GM18498 (cell line): ENCODE results near the gene MAST4.

Experiments
- ATAC-seq: cut with Tn5 transposase; IDR thresholded peaks from one replicate; pipeline ENCODE4 v1.9.1; 2021; ENCODE audit warnings: mild to moderate bottlenecking, moderate library complexity; ENCODE audit not compliant: unreplicated experiment

The MAST4 gene

DNA sequence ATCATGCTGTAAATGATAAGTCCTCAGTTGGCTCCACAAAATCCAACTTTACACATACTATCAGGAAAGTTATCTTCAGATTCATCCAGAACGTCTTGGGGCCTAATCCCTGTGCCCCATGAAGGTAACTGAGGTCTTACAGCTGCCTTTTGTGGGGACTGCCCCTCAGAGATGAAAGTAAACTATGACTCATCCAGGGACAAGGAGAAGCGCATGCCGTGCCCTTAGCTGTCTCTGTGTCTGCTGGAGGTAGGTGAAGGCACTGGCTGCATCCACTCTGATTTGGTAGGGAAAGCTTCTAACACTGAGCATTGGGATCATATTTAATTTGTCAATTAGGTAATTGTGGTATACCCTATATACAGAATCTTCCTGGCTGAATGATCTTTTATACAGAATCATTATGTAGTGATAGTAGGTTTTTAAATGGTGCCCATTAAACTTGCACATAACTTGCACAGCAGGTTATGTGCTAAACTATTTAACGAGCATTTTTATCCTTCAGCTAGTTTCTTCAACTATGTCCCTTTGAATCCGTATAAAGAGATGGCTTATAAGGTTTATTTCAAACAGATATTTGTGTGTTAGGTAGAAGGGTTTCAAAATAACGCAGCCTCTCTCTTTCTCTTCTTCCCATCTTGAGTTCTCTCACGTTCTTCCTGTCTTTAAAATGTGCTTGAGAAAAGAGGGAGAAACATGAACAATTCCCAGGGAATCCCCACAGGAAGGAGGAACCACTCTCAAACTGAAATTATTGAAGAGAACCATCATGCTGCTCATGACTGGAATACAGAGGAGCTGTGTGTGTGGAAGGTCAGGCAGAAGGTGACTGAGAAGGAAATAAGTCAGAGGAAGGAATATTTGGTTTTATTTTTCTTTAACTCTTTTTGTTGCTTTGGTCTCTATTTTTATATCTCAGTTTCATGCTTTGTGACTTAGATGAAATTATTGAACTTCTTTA lies 349.5 kb downstream of the MAST4 start:
- ATAC-seq = peak; percentile 87

DNA sequence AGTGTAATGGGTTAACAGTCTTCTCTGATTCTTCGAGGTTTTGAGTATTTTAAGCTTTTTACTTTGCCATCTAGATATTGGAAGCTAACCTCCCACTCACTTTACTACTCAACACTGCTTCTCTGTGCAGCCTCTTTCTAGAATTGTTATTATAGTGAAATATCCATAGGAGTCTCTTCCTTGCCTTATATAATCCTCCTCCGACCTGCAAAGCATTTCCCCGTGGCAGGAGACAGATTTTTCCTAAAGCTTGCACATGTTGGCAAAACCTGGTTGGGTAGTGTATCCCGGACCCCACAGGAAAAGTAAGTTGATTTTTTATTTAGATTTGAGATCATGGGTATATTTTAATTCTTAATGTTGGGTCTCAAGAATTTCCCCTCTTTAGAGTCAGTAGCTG lies 351.3 kb downstream of the MAST4 start:
- no peak for ATAC-seq

DNA sequence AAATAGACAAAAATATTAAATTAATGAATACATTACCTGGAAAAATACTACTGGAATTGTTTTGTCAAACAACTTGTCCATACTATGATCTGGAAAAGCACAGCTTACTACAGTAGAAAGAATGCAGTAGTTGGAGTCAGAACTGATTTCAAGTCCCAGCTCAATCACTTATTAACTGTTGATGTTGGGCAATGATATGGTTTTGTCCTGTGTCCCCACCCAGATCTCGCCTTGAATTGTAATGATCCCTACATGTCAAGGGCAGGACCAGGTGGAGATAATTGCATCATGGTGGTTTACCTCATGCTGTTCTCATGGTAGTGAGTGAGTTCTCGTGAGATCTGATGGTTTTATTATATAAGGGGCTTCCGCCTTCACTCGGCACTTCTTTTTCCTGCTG lies 352.9 kb downstream of the MAST4 start:
- ATAC-seq = no peak

DNA sequence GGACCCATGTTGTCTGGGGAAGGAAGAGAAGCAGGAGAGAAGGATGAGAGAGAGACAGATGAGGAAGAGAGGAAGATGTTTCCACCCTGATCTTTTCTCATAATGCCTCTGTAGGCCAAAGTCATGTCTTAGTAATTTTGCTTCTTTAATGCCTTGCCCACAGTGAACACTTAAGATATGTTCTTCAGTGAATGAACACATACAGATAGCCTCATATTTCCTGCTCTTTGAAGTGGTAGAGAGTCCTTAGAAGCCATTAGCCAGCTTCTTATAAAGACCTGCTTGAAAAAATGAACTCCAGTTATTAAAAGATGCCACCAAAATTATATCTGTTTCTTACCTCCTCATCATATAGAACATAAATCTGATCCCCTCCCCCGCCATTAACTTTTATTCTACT lies 356.0 kb downstream of the MAST4 start:
- no peak for ATAC-seq

DNA sequence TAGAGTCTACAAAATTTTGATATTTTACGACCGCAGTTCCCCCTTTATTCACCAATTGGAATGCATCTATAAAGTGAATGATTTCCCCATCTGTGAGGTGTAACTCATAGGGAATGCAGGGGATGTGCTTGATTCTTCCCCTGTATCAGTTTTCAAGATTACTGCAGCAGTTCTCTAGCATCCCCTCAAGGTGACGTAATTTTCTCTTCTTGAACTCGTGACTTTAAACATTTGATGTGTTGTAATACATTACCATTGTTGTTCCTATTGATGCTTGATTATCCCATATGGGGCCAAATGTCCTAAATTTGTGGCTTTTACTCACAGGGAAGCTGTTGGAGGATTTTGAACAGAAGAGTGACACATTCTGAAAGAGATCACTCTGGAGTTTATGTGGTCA lies 360.2 kb downstream of the MAST4 start:
- no peak for ATAC-seq

DNA sequence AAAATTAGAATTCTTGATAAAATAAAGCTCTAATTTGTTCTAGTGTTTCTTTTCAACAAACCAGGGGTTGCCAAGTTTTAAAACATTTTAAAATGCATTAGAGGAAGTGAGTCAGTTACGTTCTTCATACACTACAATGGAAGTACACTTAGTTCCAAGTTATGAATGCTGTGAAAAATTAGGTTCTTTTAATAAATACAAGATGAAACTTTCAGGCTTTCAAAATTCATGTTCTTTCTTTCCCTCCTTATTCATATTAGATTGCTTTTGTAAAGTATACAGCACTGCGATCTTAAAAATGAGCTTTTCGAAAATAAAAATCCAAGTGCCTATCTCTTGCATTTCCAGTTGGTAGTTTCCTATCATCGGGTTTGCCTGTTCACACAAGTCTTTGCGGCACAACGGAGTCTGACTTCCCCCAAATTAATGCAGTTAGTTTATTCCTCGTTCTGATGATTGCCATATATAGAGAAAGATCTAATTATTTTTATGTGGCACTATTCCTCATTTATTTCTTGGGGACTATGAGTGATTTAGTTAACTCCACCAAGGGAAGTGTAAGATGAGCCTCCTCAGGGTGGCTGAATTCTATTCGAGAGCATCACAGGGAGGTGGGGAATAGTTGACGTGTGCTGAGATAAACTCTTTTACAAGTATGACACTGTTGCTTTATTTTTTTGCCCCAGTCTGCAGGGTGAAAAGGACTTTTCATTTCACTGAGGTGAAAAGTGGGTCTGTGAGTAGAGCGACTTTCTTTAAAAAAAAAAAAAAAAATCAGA lies 362.2 kb downstream of the MAST4 start:
- ATAC-seq = no peak

DNA sequence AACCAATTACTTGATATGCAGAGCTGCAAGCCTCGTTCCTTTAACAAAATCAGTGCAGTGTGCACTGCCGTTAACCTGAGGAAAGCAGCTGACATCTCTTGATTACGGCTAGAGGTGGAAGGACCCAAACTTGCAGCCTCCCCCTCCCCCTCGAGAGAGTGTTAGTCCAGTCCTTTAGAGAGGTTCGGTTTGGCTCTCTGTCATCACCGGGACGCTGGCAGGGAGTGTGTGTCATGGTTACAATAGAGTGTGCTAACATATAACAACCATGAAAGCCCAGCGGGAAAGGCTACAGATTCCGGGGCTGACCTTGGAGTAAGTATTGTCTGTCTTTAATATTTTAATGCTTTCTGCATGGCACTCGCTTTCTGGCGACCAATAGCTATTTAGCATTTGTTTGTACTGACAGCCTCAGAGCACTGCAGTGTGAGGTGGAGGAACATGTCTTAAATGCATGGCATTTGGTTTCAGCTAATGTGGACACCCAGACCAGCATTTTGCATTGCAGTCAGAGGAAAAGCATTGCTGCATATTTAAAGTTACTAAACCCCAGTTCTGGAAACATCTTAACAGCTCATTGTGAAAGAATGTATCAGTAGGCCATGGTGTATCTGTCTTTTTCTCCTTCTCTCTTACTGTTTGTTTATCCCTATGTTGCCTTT lies 362.9 kb downstream of the MAST4 start:
- no peak for ATAC-seq

DNA sequence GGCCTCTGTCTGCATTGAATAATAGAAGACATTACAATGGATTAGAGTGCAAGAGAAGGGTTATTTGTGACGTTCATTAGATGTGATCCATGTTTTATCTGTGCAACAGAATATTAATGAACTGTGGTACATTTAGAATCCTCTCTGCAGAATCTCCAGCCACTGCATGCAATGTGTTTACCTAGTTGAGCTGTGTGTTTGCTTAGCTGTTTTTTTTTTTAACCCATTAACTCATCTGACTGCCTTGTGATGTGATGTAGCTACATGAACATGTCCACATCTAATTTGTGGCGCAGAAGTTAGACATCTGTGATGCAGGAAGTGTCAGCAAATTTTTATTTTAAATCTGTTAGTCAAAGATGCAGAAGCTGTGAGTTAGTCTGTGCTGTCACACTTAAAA lies 363.5 kb downstream of the MAST4 start:
- no peak for ATAC-seq

DNA sequence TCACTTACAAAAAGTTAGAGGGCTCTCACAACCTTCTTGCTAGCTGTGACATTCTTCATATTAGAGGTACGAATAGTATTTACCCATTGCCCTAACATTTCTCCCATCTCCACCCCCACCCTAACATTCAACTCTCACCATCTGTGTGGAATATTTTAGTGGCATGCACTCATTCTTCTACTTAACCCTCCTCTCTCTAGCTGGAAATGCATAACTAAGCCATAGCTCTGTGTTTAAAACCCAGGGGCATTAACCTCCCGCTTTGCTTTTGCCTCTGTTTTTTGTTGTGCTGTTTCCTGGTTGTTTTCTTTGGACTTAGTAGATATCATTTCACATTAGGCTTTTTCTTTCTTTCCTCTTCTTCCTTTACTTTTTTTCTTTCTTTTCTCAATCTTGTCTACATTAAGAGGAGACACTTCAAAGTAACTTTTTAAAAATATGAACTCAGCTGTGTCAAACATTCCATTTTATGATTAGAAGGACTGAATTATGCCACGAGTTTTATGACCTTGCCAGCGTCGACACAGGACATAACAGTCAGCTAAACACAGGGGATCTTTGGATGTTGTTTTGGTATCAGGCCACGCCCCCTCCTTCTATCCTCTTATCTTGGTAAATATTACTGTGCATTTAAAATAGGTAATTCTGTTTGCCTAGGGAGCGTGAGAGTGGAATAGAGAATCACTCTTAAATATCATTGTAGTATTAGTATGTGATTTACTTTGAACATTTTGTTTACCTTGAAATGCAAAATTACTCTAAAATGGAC lies 364.4 kb downstream of the MAST4 start:
- ATAC-seq = no peak

DNA sequence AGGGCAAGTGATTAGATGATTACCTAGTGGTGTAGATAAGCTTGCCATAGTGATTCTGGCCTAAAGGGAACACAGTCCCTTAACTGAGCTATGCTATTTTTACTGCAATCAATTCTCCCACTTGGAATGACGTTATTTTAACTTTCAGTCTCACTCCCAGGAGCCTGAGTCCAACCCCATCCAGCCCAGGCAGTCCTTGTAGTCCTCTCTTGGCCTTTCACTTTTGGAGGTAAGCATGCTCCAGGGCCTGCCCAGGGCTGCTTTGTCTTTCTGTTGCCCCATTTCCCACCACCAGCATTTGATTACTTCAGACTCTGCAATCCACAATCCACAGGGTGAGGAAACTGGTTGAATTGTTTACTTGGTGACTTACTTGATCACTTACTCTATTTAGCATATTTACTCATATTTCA lies 367.4 kb downstream of the MAST4 start:
- ATAC-seq = no peak

DNA sequence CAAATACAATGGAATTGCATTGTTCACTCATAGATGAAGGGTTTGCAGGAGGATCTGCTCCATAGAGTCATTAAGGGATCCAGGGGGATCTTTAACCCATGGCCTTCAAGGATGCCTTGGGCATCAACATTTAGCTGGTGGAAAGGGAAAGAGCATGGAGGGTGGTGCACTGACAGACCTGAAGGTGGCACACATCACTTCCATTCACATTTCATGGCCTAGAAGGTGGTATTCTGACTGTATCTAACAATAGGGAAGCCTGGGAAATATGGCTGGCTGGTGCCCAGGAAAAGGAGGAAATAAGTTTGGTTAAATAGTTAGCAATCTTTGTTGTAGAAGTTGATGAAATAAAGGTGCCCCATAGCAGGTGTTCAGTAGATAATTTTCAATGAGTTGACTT lies 370.2 kb downstream of the MAST4 start:
- ATAC-seq = no peak

DNA sequence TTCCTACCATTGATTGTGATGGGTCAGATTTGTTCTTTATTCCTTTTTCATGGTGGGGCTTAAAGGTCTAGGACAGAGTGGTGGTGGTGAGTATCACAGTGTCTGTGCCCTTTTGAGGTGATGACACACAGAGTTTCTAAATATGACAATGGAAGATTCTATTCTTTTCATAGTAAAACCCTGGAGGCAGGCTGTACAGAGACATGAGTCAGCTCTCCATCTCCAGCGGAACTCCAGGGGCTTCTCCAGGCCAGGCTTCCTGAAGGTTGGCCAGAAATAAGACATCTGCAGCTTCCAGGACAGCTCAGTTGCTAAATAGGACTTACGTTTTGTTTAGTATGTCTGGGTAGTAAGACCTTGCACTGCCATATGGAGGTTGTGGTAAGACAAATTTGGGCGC lies 370.9 kb downstream of the MAST4 start:
- no peak for ATAC-seq

DNA sequence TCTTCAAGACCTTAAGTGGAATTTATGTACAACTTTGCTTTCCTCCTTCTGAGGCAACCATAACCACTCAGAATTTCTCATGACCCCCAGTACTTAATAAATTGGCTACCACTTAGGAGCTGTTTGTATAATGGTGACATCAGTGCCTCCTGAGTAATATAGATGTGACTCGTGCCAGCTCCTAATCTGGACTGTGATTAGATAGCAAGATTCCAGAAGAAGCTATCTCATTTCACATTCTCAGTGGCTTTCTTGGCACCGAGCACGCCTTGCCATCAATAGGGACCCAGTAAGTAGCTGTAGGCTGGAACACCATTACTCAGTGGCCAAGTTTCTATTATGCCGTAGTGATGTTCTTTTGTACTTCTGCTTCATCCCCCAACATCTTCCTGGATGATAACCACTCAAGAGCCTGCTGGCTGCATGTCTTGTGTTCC lies 371.7 kb downstream of the MAST4 start:
- ATAC-seq = no peak

DNA sequence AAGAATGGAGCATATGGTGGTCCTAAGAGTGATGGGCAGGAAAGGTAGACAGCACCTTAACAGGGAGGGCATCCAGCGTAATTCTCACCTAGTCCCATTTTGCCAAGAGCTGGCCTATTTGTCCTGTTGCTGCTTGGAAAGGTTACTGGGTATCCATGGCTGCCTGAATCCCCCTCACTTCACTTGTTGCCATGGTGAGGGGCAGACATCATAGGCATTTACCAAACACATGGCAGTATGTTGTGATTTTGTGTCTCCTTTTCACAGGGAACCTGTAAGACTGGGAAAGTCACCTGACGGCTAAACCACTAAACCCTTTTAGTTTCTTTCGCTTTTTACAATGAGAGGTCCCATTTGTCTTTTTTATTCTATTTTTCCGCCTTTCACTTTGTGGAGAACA lies 373.3 kb downstream of the MAST4 start:
- no peak for ATAC-seq

DNA sequence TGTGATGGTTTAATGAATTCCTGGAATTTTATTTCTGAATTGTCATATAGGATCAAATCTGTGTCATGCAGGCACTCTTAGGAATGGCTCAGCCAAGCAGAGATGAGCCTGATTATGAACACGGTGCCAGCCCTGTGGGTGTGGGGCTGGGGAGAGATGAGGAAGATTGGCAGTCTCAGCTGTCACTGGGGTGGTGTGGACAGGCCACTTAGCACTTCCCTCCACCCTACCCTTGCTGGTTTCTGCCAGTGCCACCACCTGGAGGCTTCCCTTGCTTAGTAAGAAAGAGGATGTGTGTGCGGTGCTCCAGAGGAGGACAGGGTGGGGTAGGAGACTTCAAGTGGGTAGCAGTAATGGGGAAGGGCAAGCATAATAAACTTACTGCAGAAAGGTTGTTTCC lies 373.8 kb downstream of the MAST4 start:
- no peak for ATAC-seq

DNA sequence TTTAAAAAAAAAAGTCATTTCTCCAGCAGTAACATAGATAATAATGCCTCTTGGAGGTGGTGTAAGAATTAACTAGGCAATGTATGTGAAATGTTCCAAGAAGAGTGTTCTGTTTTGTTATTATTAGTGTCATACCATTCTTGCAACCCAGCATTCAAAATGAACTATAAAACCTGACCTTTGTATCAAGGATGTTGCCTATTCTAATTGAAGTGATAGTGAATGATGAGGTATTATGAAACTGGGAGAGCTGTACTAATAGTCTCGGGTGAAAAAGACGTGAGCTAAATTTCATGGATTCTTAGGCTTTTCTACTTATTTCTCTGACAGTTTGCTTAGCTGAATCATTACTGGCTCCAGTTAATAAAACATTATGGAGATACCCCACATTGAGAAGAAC lies 375.8 kb downstream of the MAST4 start:
- no peak for ATAC-seq

DNA sequence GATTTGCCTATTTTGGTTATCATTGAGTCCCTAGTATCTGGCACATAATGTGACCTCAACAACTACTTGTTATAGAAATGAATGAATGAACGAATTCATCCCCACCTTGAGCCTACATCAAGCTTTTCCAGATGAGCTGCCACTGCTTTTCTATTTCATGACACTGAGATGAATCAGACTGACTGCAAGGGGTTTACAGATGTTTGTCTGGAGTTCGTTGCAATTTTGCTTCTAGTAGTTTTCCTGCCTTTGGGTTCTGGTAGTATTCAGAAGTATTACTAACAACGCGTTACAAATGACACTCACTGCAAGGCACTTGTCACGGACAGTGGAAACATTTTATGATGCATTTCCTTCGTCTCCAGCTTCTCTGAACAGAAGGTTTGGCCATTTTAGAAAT lies 378.1 kb downstream of the MAST4 start:
- no peak for ATAC-seq

DNA sequence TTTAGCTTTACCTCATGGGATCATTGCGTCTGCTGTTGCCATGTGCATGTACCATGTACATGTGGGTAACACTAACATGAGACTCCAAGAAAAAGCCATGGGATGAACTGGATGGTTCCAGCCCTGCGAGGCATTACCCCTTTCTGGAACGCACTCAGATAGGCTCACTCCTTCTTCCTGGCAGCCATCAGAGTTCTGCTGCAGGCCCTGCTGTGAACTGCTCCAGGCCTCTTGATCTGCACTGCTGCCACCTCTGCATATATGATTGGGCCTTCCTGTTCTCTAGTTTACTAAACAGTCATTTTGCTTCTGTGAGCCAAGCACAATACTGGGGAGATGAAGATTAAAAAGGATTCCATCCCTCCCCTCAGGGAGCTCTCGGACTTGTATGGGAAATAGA lies 379.9 kb downstream of the MAST4 start:
- ATAC-seq = no peak

DNA sequence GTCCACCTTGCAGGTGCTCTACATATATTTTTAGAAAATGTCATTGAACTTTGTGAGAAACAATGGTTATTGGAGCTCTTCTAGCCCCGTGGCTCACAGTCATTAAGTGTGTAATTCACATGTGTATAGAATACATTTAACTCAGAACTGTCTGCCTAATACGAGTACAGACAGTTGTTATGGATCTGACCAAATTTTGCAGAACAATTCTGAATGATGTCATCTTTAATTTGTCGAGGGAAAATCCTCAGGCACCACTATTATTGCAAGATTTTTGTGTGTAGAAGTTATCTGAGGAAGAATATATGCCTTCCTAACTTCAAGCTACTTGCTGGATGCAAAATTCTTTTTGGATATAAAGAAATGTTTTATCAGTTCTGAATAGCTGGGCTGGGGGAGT lies 383.5 kb downstream of the MAST4 start:
- no peak for ATAC-seq

DNA sequence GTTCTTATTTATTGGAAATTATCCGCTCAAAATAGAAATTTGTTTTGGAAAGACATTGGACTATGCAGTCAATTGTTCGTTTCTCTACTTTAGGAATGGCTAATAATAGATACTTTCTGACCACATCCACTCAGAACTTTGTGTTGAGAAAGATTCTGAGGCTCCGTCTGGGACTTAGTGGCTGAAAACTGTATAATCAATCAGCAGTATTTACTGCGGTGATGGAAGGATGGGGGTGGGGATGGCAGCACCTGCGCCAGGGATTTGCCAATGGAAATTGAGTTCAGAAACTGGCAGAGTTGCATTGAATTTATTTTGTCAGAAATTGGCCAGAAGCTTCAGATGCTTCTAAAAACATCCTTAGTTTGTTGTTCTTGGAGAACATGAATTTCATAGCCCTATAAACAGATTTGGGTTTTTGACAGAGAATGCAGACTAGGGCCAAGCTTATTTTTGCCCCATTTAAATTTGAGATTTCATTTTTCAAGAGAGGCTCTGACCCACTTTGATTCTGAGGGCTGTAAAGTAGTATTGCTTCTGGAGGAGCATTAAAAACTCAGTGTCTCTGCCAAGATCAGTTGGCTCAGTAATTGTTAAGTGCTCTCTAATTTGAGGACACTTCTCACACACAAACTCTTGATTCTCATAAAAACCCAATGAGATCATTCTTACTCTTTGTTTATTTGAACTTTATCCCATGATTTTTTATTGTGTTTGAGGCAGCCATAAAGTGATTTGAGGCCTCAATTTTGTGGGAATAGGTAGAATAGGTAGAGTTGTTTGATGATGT lies 385.3 kb downstream of the MAST4 start:
- ATAC-seq = no peak
